Epithelial cell of proximal tubule (primary cell): Measurements from ENCODE around the gene PPP1R9B. TPM values are rescaled to one million over a fixed set of nuclear protein-coding genes. Genes with fewer than 3 reads are reported as not detected.

Experiments
- DNase-seq: peaks from one replicate; pipeline ENCODE4 v3.0.0-alpha.2; 2011; ENCODE audit warnings: low read depth
- H3K4me3 ChIP-seq: 2 replicates; pipeline ENCODE4 v1.5.1; 2011; ENCODE audit warnings: low read depth, mild to moderate bottlenecking, low read length
- CTCF ChIP-seq: conservative IDR thresholded peaks from 2 replicates; pipeline ENCODE4 v1.5.1; 2012; ENCODE audit warnings: low read depth, mild to moderate bottlenecking, low read length
- total RNA-seq: library from RNA; depleted of rRNA; stranded (reverse); fragments of >200 nt; gene quantifications from 2 replicates; pipeline ENCODE4 v1.2.3, GENCODE V29; 2015

PPP1R9B gene
- total RNA-seq, 1 donor from 2014 or later, result 33.8 TPM

- no peak overlapping the region for H3K4me3 ChIP-seq
- no peak for DNase-seq
- no peak for TF ChIP-seq CTCF
Measured at GRCh38 chr17:50118828-50119218, 31.7 kb downstream of the PPP1R9B start.

GRCh38 chr17:50118076-50118827 lies 32.2 kb downstream of the PPP1R9B start:
- DNase-seq, result no peak

GRCh38 chr17:50117202-50118051 lies 33.0 kb downstream of the PPP1R9B start:
- no peak for DNase-seq
- H3K4me3 ChIP-seq, result peak overlapping the region; percentile 16
- peak; percentile 63 for TF ChIP-seq CTCF

More at GRCh38 chr17:50118076-50118827, 32.2 kb downstream of the PPP1R9B start:
- no peak overlapping the region for H3K4me3 ChIP-seq
- no peak for TF ChIP-seq CTCF

GRCh38 chr17:50115756-50116155 lies 34.7 kb downstream of the PPP1R9B start:
- TF ChIP-seq CTCF, result no peak
- no peak for DNase-seq
- no peak overlapping the region for H3K4me3 ChIP-seq

GRCh38 chr17:50114849-50115357 lies 35.6 kb downstream of the PPP1R9B start:
- no peak for DNase-seq
- H3K4me3 ChIP-seq, result no peak overlapping the region
- peak; percentile 83 for TF ChIP-seq CTCF

- no peak for TF ChIP-seq CTCF
- H3K4me3 ChIP-seq, result no peak overlapping the region
- no peak for DNase-seq
Measured at GRCh38 chr17:50114401-50114800, 36.1 kb downstream of the PPP1R9B start.
